HG03575 (cell line): ENCODE results near the gene DEPDC4.
"Not testable (repeated sequence)": the region's sequence is repeated elsewhere in the genome, so short reads cannot be mapped to it uniquely, and the experiment has no call there.

Experiments used
- ATAC-seq: cut with Tn5 transposase; IDR thresholded peaks from one replicate; pipeline ENCODE4 v1.9.1; 2021; ENCODE audit not compliant: unreplicated experiment, insufficient number of reproducible peaks, low FRiP score; ENCODE audit errors: extremely low read depth

The DEPDC4 gene

DNA sequence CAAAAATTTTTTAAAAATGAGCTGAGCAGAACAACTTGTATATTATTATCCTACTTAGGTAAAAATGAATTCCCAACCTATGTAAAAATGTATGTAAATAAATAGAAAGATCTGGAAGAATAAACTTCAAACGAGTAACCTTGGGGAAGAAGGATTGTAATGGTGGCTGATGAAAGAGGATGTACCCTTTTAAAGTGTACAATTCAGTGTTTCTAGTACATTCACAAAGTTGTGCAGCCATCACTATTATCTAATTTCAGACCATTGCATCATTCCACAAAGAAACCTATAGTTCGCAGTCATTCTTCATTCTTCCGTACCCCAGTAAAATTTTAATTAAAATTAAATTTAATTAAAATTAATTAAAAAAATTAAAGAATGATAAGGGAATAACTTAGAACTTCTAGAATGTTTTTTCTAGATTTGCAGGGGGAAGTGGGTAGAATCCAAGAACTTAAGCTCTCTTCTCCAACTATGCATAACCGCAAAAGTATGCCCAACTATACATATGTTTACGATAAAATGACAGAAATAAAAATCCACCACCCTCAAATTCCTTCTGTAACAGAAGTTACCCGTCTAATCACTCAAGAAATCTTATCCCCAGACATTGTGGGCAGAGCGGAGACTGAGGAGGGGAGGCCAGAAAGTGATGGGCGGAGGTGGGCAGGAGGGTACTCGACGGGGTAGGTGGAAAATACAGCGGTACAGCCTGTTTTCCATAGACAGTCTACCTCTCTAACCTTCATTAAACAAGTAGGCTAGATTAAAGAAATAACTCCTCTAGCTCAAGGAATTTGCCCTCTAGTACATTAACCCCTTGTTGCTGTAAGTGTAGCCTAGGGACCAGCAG lies 921 bp downstream of the DEPDC4 start:
- ATAC-seq = peak; percentile 1

GRCh38 chr12:100265107-100265506 lies 1.8 kb downstream of the DEPDC4 start:
- not testable (repeated sequence) for ATAC-seq

- no peak for ATAC-seq
Observed at GRCh38 chr12:100263131-100263530, 3.7 kb downstream of the DEPDC4 start.

DNA sequence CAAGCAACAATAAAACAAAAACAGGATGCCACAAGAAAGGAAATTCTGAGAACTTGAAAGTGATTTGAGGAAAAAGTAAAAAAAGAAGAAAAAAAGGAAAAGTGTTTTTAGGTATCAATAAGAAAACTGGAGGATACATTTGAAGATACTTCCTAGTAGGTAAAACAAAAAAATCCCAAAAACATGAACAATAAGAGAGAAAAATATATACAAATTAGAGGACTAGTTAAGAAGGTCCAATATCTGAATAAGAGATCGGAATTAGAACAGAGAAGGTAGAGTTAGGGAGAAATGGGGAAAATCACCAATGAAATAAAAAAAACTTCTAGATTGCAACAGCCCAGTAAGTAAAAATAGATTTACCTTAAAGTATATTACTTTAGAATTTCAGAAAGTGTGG lies 8.8 kb downstream of the DEPDC4 start:
- no peak for ATAC-seq

DNA sequence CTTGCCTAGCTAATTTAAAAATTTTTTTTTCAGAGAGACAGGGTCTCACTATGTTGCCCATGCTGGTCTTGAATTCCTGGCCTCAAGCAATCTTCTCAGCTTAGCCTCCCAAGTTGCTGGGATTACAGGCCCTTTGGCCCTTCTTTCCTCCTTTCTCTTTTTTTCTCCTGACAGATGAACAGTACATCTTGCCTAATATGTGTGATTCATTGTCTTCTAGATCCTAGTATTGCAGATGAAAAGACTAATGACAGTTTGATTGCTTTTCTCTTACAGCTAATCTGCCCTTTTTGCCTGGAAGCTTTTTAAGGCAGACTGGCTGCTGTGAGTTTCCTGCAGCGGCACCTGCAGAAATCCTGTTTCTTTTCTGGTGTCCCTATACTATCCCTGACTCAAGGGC lies 12.0 kb downstream of the DEPDC4 start:
- ATAC-seq = no peak

GRCh38 chr12:100253437-100253836 lies 13.4 kb downstream of the DEPDC4 start:
- ATAC-seq = no peak

DNA sequence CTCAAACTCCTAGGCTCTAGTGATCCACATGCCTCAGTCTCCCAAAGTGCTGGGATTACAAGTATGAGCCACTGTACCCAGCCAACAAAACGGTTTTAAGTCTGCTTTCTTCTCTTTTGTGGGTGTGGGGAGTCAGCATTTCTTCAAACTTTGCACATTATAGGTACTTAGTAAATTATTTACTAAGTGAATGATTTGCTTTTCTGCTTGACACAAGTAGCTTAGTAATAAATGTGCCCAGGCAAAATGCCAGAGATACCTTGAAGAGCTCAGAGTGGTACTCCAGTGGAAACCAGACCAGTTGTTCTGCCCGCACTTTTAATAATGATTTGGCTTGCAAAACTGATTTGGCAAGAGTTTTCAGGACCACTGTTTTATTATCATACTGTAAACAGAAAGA lies 15.0 kb downstream of the DEPDC4 start:
- no peak for ATAC-seq

DNA sequence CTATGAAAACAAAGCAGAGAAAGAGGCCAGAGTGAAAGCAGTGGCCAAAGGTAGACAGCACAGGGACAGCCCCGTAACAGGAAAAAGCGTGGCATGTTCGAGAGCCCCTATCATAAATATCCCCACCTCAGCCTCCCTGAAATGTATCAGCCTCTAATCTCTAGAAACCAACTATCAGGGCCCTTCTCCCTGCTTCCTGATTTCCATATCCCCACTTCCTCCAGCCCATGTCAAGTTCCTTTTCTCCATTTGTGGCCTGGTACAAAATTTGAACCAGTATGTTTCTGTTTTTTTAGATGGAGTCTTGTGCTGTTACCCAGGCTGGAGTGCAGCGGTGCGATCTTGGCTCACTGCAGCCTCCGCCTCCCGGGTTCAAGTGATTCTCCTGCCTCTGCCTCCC lies 16.9 kb downstream of the DEPDC4 start:
- no peak for ATAC-seq

DNA sequence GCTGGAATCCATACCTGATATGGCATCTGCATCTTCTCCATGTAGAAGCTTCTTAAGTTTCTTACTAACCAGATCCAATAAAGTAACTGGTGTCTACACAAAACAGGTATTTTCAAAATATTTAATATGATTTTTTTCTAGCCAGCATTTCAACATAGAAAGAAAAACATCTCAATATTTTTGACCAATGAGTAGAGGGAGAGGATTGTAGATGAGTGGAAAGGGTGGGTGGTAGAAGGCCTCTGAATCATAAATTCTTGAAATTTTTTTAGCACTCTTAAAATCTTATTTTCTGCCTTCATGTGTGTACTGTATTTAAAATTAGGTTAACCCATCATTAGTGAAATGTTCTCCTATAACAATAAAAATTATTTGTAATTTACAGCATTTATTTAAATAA lies 18.0 kb downstream of the DEPDC4 start:
- no peak for ATAC-seq

DNA sequence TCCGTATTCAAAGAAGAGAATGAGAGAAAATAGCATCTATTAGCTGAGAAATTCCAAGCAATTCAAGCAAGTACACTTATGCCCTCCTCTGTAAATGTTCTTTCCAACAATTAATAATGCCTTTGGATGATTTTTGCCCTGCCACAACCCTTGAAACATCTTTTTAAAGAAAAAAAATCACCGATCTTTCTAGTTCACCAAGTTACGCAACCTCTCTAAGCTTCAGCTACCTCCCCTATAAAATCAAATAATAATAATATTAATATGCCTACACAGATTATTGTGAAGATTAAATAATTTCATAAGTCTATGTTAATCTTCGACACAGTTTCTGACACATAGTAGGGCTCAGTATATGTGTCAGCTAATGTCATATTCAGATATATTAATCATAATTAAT lies 19.1 kb downstream of the DEPDC4 start:
- no peak for ATAC-seq

- no peak for ATAC-seq
Observed at GRCh38 chr12:100243137-100243536, 23.7 kb downstream of the DEPDC4 start.

DNA sequence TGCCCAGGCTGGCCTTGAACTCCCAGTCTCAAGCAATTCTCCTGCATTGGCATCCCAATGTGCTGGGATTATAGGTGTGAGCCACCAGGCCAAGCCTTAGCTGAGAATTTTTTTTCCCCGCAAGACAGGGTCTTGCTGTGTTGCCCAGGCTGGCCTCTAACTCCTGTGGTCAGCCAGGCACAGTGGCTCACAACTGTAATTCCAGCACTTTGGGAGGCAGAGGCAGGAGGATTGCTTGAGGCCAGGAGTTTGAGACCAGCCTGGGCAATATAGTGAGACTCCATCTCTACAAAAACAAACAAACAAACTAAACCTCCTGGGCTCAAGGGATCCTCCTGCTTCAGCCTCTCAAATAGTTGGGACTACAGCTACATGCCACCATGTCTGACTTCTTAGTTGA lies 27.3 kb downstream of the DEPDC4 start:
- ATAC-seq = no peak

GRCh38 chr12:100238801-100239200 lies 28.1 kb downstream of the DEPDC4 start:
- no peak for ATAC-seq

- no peak for ATAC-seq
Observed at GRCh38 chr12:100234591-100235304, 32.1 kb downstream of the DEPDC4 start.

DNA sequence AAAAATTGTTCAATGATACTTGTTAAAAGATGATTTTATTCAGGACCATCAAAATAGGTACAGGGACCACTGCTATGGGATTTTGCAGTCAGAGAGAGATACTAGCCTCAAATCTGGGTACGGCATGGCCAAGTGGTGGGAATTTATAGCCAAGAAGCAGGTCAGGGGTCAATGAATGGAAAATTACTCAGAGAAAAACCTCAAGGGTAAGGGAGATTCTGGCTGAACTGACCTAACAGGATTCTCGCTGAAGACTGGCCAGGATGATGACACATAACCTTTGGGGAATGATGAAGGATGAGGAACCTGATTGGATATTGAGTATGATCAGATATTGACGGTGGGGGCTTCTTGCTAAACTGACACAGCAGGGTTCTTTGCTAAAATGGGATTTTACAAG lies 32.7 kb downstream of the DEPDC4 start:
- ATAC-seq = no peak

- not testable (repeated sequence) for ATAC-seq
Observed at GRCh38 chr12:100231873-100232272, 35.0 kb downstream of the DEPDC4 start.

DNA sequence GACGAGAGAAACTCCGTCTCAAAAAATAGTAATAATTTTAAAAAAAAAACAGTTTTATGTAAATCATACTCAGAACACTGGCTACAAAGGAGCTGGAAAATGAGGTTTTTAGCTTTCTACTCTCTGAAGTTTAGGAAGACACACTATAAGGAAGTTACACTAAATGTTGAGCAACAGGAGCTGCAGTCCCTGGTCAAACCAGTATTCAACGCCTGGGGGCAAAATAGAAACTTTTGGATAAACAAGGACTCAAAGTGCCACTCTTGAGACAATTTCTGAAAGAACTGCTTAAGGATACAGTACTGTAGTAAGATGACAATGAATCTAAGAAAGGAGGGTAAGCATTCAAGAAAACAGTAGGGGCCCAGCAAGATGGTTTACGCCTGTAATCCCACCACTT lies 37.0 kb downstream of the DEPDC4 start:
- no peak for ATAC-seq

DNA sequence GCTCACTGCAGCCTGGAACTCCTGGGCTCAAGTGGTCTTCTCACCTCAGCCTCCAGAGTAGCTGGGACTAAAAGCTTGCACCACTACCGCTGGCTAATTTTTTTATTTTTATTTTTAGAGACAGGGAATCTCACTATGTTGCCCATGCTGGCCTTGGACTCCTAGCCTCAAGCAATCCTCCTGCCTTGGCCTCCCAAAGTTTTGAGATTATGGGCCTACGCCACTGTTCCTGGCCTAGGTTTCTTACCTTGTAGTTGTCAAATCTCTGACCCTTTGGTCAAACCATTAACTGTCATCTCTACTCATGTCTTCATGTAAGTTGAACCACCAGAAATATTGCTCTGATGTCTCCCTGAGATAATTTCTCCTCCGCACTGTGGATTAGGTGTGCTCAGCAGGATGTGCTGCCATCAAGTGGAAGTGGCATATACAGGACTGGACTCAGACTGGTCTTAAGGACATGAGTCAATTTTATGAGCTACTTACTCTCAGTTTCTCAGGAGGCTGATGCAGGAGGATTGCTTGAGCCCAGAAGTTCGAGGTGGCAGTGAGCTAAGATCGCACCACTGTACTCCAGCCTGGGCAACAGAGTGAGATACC lies 37.7 kb downstream of the DEPDC4 start:
- no peak for ATAC-seq

DNA sequence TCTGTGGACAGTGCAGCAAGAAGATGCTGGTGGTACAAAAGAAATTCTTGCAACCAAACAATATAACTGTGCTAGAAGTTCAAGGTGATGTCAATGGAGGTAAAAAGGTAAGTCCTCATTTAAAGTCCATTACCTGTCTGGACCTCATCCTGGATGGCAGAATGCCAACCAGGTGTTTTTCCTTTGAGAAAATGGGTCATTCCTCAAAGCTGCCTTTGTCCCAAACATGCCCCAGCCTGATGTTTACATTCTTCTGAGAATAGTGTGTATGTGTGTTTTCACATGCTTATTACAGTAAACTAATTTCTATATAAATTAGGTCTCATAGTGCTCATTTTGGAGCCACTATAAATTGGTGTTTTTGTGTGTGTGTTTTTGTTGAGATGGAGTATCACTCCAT lies 41.4 kb downstream of the DEPDC4 start:
- ATAC-seq = no peak

DNA sequence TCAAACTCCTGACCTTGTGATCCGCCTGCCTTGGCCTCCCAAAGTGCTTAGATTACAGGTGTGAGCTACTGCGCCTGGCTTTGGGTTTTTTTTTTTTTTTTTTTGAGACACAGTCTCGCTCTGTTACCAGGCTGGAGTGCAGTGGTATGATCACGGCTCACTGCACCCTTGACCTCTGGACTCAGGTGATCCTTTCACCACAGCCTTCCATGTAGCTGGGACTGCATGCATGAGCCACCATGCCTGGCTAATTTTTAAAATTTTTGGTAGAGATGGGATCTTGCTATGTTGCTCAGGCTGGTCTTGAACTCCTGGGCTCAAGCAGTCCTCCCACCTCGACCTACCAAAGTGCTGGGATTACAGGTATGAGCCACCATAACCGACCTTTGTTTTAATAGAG lies 44.7 kb downstream of the DEPDC4 start:
- ATAC-seq = not testable (repeated sequence)
